K562 (cell line): Measurements from ENCODE around the gene HDAC1. TPM values are rescaled to one million over a fixed set of nuclear protein-coding genes. Genes with fewer than 3 reads are reported as not detected.

Source experiments
- DNMT1 ChIP-seq: fragments of 450-650 bp; IDR thresholded peaks from 2 replicates; pipeline ENCODE4 v1.6.1; 2016; ENCODE audit warnings: antibody characterized with exemption, mild to moderate bottlenecking
- HNRNPLL ChIP-seq: fragments of 200-400 bp; formaldehyde crosslinking; IDR thresholded peaks from 2 replicates; pipeline ENCODE4 v1.6.1; 2017; ENCODE audit warnings: low read length, low read depth, mild to moderate bottlenecking; ENCODE audit not compliant: poor library complexity, severe bottlenecking
- HSF4 ChIP-seq: fragments of 250-450 bp; sonication (Bioruptor Pico); IDR thresholded peaks from 2 replicates; pipeline ENCODE4 v2.1.2; 2022; ENCODE audit warnings: mild to moderate bottlenecking, moderate library complexity, borderline replicate concordance
- JUND ChIP-seq, 2 experiments: IDR thresholded peaks; 2 replicates in 1 of 2; 3 replicates in 1 of 2; pipeline ENCODE4 v1.6.1; 2011; ENCODE audit warnings: borderline replicate concordance in 2 of 2, low read depth in 2 of 2, low read length in 2 of 2, improper control_type of control experiment in 1 of 2, missing biosample characterization in 1 of 2, missing genetic modification characterization in 1 of 2, missing genetic modification reagents in 1 of 2
- LARP7 ChIP-seq: fragments of 450-650 bp; IDR thresholded peaks from 2 replicates; pipeline ENCODE4 v1.6.1; 2016
- MAZ ChIP-seq, 2 experiments: fragments of 450-650 bp in 1 of 2; sonication (generic) in 1 of 2; formaldehyde crosslinking; IDR thresholded peaks in 1 of 2; conservative IDR thresholded peaks in 1 of 2; 2 replicates each; pipeline versions ENCODE4 v1.4.0 to v1.5.0; 2020; ENCODE audit warnings: mild to moderate bottlenecking in 1 of 2, missing genetic modification reagents in 1 of 2
- NFRKB ChIP-seq: fragments of 450-650 bp; IDR thresholded peaks from 2 replicates; pipeline ENCODE4 v1.6.1; 2016; ENCODE audit warnings: low read depth
- PCBP2 ChIP-seq: fragments of 200-400 bp; formaldehyde crosslinking; IDR thresholded peaks from 2 replicates; pipeline ENCODE4 v1.6.1; 2018; ENCODE audit warnings: low read length, low read depth, mild to moderate bottlenecking, moderate library complexity; ENCODE audit not compliant: poor library complexity, severe bottlenecking
- SMAD2 ChIP-seq: fragments of 150-350 bp; IDR thresholded peaks from 2 replicates; pipeline ENCODE4 v1.6.1; 2014; ENCODE audit warnings: low read depth, mild to moderate bottlenecking, low read length
- SNRNP70 ChIP-seq: fragments of 200-400 bp; formaldehyde crosslinking; optimal IDR thresholded peaks from 2 replicates; pipeline ENCODE3; 2017; ENCODE audit warnings: low read depth, low read length
- STAT5B ChIP-seq: fragments of 250-450 bp; sonication (Bioruptor Pico); IDR thresholded peaks from 2 replicates; pipeline ENCODE4 v1.8.0; 2021; ENCODE audit warnings: mild to moderate bottlenecking, inconsistent platforms
- ZFPM2 ChIP-seq: fragments of 250-450 bp; sonication (Bioruptor Pico); IDR thresholded peaks from 2 replicates; pipeline ENCODE4 v1.5.1; 2022; ENCODE audit warnings: mild to moderate bottlenecking
- ZNF274 ChIP-seq: IDR thresholded peaks from 2 replicates; pipeline ENCODE4 v1.6.1; 2011; ENCODE audit warnings: low read depth, mild to moderate bottlenecking, low read length, moderate library complexity, borderline replicate concordance
- ZNF778 ChIP-seq: fragments of 450-650 bp; formaldehyde crosslinking; IDR thresholded peaks from 2 replicates; pipeline ENCODE4 v1.4.0; 2020; ENCODE audit warnings: mild to moderate bottlenecking, moderate library complexity
- polyA plus RNA-seq, 8 experiments: library from polyadenylated mRNA; depleted of rRNA in 4 of 8; stranded (reverse) in 5 of 8; unstranded in 3 of 8; fragments of >200 nt; fragmentation: Nextera tagmentation in 2 of 8; fragmentation: Illumina TruSeq in 1 of 8; extraction: Ambion mirVana in 2 of 8; extraction: Trizol in 1 of 8; gene quantifications; 2 replicates each; pipeline versions ENCODE4 v1.2.1 to v1.2.3, GENCODE V29; 2011 to 2014; ENCODE audit warnings: inconsistent platforms in 1 of 8, missing spikeins in 1 of 8
- total RNA-seq, 7 experiments: library from RNA; depleted of rRNA in 6 of 7; stranded (reverse); fragments of >200 nt in 6 of 7; fragmentation: Illumina TruSeq in 2 of 7; extraction: Trizol in 2 of 7; gene quantifications; 2 replicates each; pipeline versions ENCODE4 v1.2.1 to v1.2.3, GENCODE V29; 2011 to 2021; ENCODE audit warnings: low replicate concordance in 1 of 7
- TF ChIP-seq, protein P1 (sequence below): fragments of 250-450 bp; sonication (Bioruptor Pico); IDR thresholded peaks from 2 replicates; pipeline ENCODE4 v1.5.0; 2021; ENCODE audit warnings: mild to moderate bottlenecking, moderate library complexity
- TF ChIP-seq, protein P2 (sequence below), 3 experiments: fragments of 200-800 bp in 1 of 3; sonication (Bioruptor generic) in 1 of 3; sonication (generic) in 1 of 3; formaldehyde crosslinking in 1 of 3; IDR thresholded peaks; 2 replicates each; pipeline versions ENCODE4 v1.6.1 to v1.8.0; 2016 to 2022; ENCODE audit warnings: mild to moderate bottlenecking in 2 of 3, missing compliant biosample characterization in 2 of 3, missing genetic modification characterization in 2 of 3, missing genetic modification reagents in 1 of 3
- TF ChIP-seq, protein P3 (sequence below): IDR thresholded peaks from 2 replicates; pipeline ENCODE4 v1.6.1; 2016; ENCODE audit warnings: missing genetic modification characterization, missing compliant biosample characterization
- TF ChIP-seq, protein P4 (sequence below): fragments of 450-650 bp; formaldehyde crosslinking; IDR thresholded peaks from 2 replicates; pipeline ENCODE4 v1.4.0; 2022; ENCODE audit warnings: mild to moderate bottlenecking, moderate library complexity

HDAC1 gene
- total and polyA plus RNA-seq, 9 of the 15 experiments (the other 6 are each of a cell fraction or from before 2014, with no cell fraction given): 169 to 384 (median 193) TPM

DNA sequence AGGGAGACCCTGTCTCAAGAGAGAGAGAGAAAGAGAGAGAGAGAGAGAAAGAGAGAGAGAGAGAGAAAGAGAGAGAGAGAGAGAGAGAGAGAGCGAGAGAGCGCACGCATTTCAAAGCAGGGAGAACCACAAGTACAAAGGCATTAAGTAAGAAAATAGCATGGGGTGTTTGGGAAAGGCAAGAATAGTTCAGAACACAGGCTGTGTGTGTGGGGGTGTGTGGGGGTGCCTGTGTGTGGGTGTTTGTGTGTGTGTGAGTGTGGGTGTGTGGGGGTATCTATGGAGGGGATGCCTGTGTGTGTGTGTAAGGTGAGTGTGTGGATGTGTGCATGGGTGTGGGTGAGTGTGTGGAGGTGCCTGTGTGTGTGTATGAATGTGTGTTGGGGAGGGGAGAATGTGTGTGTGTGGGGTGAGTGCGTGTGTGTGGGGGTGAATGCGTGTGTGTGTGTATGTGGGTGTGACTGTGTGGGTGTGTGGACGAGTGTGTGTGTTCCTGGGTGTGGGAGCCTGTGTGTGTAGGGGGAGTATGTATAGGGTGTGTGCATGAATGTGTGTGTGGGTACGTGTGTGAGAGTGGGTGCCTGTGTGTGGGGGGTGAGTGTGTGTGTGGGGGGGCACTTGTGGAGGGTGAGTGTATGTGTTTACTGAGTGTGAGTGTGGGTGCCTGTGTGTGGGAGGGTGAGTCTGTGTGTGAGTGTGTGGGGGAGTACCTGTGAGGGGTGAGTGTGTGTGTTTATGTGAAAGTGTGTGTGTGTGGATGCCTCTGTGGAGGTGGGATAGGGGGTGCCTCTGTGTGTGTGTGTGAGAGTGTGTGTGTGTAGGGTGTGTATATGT lies 19.1 kb upstream of the HDAC1 start (continued):
- TF ChIP-seq, protein P1, sequence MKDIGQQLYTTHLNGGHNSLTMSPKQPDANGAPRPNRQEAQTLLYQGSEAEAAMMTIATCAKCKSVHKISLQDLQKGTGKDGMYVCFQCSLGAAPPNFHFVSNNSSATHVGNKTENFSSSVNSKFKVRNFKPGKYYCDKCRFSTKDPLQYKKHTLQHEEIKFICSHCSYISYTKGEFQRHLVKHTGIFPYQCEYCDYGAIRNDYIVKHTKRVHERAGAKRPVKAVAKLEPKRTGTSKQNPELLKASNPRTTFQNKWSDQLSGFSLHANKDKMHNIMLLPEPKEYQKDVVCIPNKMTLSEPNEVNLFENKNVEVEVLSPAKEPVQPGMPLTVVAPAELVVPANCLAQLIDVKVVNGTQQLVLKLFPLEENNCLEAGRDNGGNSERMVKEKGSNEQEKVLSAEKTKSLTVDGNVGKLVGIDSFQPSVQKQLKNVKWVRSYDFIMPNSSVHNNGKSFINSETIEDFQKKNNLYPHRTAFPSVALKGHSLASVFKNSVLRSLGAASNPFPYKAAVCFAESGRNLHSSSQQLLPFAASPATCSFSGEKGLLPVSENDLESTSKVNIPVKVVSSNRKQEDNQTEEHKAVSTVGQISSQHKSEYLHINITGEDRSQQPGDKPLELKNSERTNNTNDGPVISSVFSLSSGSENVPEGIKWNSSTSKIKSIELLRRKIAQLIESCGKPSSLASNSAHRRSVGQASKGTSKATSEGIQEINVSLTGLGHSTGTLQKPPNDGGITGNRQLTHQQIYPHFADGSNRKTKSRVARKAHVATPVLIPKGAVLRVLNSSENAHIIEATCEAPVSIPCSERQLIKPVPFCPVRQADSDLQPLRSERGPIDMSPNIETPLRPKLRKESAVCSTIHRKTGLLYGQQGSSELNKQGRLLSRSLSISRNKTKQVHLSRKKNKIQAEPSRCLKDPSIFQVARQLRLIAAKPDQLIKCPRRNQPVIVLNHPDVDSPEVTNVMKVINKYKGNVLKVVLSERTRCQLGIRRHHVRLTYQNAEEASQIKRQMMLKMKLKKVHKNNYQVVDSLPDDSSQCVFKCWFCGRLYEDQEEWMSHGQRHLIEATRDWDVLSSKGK: no peak
- TF ChIP-seq PCBP2 (no peak), SNRNP70 (no peak), ZNF778 (CRISPR knock-in tag) (no peak), MAZ (CRISPR knock-in tag; conservative IDR thresholded peaks at IDR 0.05 in 1 of 2, IDR thresholded peaks at IDR 0.05 in 1 of 2) (no peak), NFRKB (no peak), STAT5B (CRISPR knock-in tag) (no peak), ZFPM2 (CRISPR knock-in tag) (no peak), HNRNPLL (no peak), JUND (IDR thresholded peaks at IDR 0.05; ENCODE audit: borderline replicate concordance, low read depth, low read length) (no peak), JUND (tag; IDR thresholded peaks at IDR 0.05; ENCODE audit: borderline replicate concordance, low read depth, low read length) (no peak), LARP7 (peak; percentile 67; the same call in 1 of the 2 replicates), ZNF274 (no peak), DNMT1 (no peak), HSF4 (CRISPR knock-in tag) (no peak), SMAD2 (no peak)
- TF ChIP-seq, protein P2, sequence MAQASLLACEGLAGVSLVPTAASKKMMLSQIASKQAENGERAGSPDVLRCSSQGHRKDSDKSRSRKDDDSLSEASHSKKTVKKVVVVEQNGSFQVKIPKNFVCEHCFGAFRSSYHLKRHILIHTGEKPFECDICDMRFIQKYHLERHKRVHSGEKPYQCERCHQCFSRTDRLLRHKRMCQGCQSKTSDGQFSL (CRISPR knock-in tag; IDR thresholded peaks at IDR 0.05): peak; percentile 68; the same call in 1 of the 2 replicates
- TF ChIP-seq, protein P2 (tag; IDR thresholded peaks at IDR 0.05): 0 out of 4 replicates have a peak, but pooled peaks of 1 of the 2 experiments have one; percentile 21
- TF ChIP-seq, protein P3, sequence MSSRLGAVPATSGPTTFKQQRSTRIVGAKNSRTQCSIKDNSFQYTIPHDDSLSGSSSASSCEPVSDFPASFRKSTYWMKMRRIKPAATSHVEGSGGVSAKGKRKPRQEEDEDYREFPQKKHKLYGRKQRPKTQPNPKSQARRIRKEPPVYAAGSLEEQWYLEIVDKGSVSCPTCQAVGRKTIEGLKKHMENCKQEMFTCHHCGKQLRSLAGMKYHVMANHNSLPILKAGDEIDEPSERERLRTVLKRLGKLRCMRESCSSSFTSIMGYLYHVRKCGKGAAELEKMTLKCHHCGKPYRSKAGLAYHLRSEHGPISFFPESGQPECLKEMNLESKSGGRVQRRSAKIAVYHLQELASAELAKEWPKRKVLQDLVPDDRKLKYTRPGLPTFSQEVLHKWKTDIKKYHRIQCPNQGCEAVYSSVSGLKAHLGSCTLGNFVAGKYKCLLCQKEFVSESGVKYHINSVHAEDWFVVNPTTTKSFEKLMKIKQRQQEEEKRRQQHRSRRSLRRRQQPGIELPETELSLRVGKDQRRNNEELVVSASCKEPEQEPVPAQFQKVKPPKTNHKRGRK (tag): no peak
- TF ChIP-seq, protein P4, sequence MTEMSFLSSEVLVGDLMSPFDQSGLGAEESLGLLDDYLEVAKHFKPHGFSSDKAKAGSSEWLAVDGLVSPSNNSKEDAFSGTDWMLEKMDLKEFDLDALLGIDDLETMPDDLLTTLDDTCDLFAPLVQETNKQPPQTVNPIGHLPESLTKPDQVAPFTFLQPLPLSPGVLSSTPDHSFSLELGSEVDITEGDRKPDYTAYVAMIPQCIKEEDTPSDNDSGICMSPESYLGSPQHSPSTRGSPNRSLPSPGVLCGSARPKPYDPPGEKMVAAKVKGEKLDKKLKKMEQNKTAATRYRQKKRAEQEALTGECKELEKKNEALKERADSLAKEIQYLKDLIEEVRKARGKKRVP (CRISPR knock-in tag): no peak
